Astrocyte (in vitro differentiated cells and primary cell): ENCODE results near the gene PTGES3. TPM values are rescaled to one million over a fixed set of nuclear protein-coding genes. Genes with fewer than 3 reads are reported as not detected.
"Not testable (repeated sequence)": the region's sequence is repeated elsewhere in the genome, so short reads cannot be mapped to it uniquely, and the experiment has no call there.

ENCODE experiments used
- DNase-seq: peaks from one replicate; pipeline ENCODE4 v3.0.0-alpha.2; 2010; ENCODE audit warnings: low read depth
- FAIRE-seq: peaks from 2 replicates; lab custom pipeline; 2011; peaks lifted over from hg19 to GRCh38; lab: Jason Lieb, UNC
- H2AFZ ChIP-seq: 2 replicates; pipeline ENCODE4 v1.6.0; 2012; ENCODE audit warnings: low read depth, low read length, inconsistent platforms
- H3K27ac ChIP-seq: 2 replicates; pipeline ENCODE4 v1.5.1; 2011; ENCODE audit warnings: low read depth, low read length, inconsistent platforms
- H3K27me3 ChIP-seq: 2 replicates; pipeline ENCODE4 v1.6.0; 2011; ENCODE audit warnings: low read length, inconsistent platforms; ENCODE audit not compliant: insufficient read depth
- H3K36me3 ChIP-seq: 2 replicates; pipeline ENCODE4 v1.5.1; 2011; ENCODE audit warnings: low read length, inconsistent platforms; ENCODE audit not compliant: insufficient read depth
- H3K4me1 ChIP-seq: 2 replicates; pipeline ENCODE4 v1.5.1; 2011; ENCODE audit warnings: low read length, inconsistent platforms; ENCODE audit not compliant: insufficient read depth
- H3K4me2 ChIP-seq: 2 replicates; pipeline ENCODE4 v1.6.0; 2012; ENCODE audit warnings: low read length, inconsistent platforms
- H3K4me3 ChIP-seq: 2 replicates; pipeline ENCODE4 v1.5.1; 2011; ENCODE audit warnings: low read depth, mild to moderate bottlenecking, low read length, inconsistent platforms; ENCODE audit not compliant: insufficient read depth
- H3K79me2 ChIP-seq: 2 replicates; pipeline ENCODE4 v1.6.0; 2012; ENCODE audit warnings: mild to moderate bottlenecking, low read length, inconsistent platforms; ENCODE audit not compliant: insufficient read depth
- H3K9ac ChIP-seq: 2 replicates; pipeline ENCODE4 v1.6.0; 2012; ENCODE audit warnings: mild to moderate bottlenecking, low read length, inconsistent platforms
- H3K9me3 ChIP-seq: 2 replicates; pipeline ENCODE4 v1.5.1; 2012; ENCODE audit warnings: low read depth, mild to moderate bottlenecking, low read length, inconsistent platforms; ENCODE audit not compliant: insufficient read depth
- H4K20me1 ChIP-seq: 2 replicates; pipeline ENCODE4 v1.6.0; 2012; ENCODE audit warnings: low read length, inconsistent platforms; ENCODE audit not compliant: insufficient read depth
- H3K27ac Mint-ChIP-seq: one replicate; pipeline ENCODE4 v1.8.0; 2021; ENCODE audit warnings: mild to moderate bottlenecking, mixed read lengths; ENCODE audit not compliant: unreplicated experiment
- H3K27me3 Mint-ChIP-seq: one replicate; pipeline ENCODE4 v1.8.0; 2021; ENCODE audit warnings: low read depth, mixed read lengths; ENCODE audit not compliant: unreplicated experiment
- H3K36me3 Mint-ChIP-seq: one replicate; pipeline ENCODE4 v1.8.0; 2021; ENCODE audit warnings: low read depth, mixed read lengths; ENCODE audit not compliant: unreplicated experiment
- H3K4me1 Mint-ChIP-seq: one replicate; pipeline ENCODE4 v1.8.0; 2021; ENCODE audit warnings: low read depth, mixed read lengths; ENCODE audit not compliant: unreplicated experiment
- H3K4me3 Mint-ChIP-seq: one replicate; pipeline ENCODE4 v1.8.0; 2021; ENCODE audit warnings: mild to moderate bottlenecking, moderate library complexity, mixed read lengths; ENCODE audit not compliant: unreplicated experiment
- H3K9me3 Mint-ChIP-seq: one replicate; pipeline ENCODE4 v1.8.0; 2021; ENCODE audit warnings: mild to moderate bottlenecking, mixed read lengths; ENCODE audit not compliant: unreplicated experiment
- CTCF ChIP-seq: IDR thresholded peaks from 2 replicates; pipeline ENCODE4 v1.5.1; 2011; ENCODE audit warnings: low read depth, mild to moderate bottlenecking, inconsistent platforms, low read length, moderate library complexity; ENCODE audit not compliant: insufficient read depth
- EZH2 ChIP-seq: IDR thresholded peaks from 2 replicates; pipeline ENCODE4 v1.6.1; 2012; ENCODE audit warnings: mild to moderate bottlenecking, low read length, inconsistent platforms; ENCODE audit not compliant: insufficient read depth
- total RNA-seq: library from RNA; stranded (reverse); gene quantifications from 2 replicates; pipeline ENCODE4 v1.2.1, GENCODE V29; 2021

PTGES3 gene
- total RNA-seq, 1 donor from 2014 or later: 226 TPM

DNA sequence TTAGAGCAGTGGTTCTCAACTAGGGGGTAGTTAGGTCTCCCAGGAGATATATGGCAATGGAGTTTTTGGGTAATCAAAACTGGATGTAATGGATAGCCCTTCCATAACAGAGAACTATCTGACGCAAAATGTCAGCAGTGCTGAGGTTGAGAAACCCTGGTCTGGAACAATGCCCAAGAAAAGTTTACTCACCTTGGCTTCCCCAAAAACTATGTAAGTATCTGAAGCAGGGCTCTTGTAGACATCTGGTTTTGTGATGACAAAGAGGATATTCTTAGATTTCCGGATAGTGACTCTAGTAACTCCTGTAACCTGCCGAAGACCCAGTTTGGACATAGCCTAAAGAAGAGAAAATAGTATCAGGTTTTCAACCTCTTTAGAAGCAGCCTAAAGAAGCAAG, 25.3 kb upstream of the PTGES3 start:
- no peaks in the 10 kb centered on the region for H3K9me3 ChIP-seq
- H3K36me3 ChIP-seq: peaks cover 37% of the 10 kb centered on the region
- Mint-ChIP-seq H3K27ac (no peak overlapping the region), H3K36me3 (peaks cover 34% of the 10 kb centered on the region), H3K4me1 (peaks cover 29% of the 10 kb centered on the region), H3K9me3 (no peaks in the 10 kb centered on the region), H3K27me3 (no peaks in the 10 kb centered on the region), H3K4me3 (no peak overlapping the region)
- no peak overlapping the region for H3K4me3 ChIP-seq
- H4K20me1 ChIP-seq: peaks cover 63% of the 10 kb centered on the region
- peaks cover 38% of the 10 kb centered on the region for H3K79me2 ChIP-seq
- H2AFZ ChIP-seq: no peak overlapping the region
- no peaks in the 10 kb centered on the region for H3K27me3 ChIP-seq
- H3K4me2 ChIP-seq: no peak overlapping the region
- no peak for FAIRE-seq
- peaks cover 3% of the 10 kb centered on the region for H3K4me1 ChIP-seq
- no peak for DNase-seq
- TF ChIP-seq EZH2 (no peak), CTCF (no peak)
- H3K9ac ChIP-seq: no peak overlapping the region
- no peak overlapping the region for H3K27ac ChIP-seq

DNA sequence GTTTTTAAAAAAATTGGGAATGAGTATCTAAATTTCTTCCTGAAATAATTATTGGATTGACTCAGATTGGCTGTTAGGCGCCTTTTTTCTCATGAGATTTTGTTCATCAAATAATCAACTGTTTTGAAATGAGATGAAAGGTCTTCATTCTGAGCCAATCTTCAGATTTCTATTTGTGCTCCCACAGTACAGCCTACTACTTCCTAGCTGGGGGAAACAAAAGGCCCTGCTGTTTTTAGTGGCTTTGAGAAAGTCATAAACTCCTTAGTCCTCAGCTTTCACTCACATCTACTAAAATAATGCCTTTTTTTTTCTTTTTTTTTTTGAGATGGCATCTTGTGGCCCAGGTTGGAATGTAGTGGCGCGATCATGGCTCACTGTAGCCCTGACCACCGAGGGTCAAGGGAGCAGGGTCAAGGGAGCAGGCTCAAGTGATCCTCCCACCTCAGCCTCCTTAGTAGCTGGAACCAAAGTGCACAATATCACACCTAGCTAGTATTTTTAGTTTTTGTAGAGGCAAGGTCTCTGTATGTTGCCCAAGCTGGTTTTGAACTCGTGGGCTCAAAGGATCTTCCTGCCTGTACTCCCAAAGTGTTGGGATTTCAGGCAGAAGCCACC, 21.8 kb upstream of the PTGES3 start:
- no peaks in the 10 kb centered on the region for H3K4me1 ChIP-seq
- H3K9me3 ChIP-seq: no peaks in the 10 kb centered on the region
- H3K36me3 ChIP-seq: peaks cover 28% of the 10 kb centered on the region
- H3K27me3 Mint-ChIP-seq: no peaks in the 10 kb centered on the region
- TF ChIP-seq EZH2 (no peak), CTCF (no peak)
- DNase-seq (no peak), FAIRE-seq (no peak)
- no peaks in the 10 kb centered on the region for H3K27me3 ChIP-seq
- H3K9ac ChIP-seq: no peak overlapping the region
- H3K27ac ChIP-seq: no peak overlapping the region
- H3K4me3 Mint-ChIP-seq: no peak overlapping the region
- H3K4me3 ChIP-seq: no peak overlapping the region
- no peaks in the 10 kb centered on the region for H3K9me3 Mint-ChIP-seq
- peaks cover 18% of the 10 kb centered on the region for H3K36me3 Mint-ChIP-seq
- no peak overlapping the region for H3K4me2 ChIP-seq
- H3K79me2 ChIP-seq: peaks cover 8% of the 10 kb centered on the region
- H3K27ac Mint-ChIP-seq: no peak overlapping the region
- peaks cover 6% of the 10 kb centered on the region for H3K4me1 Mint-ChIP-seq
- H4K20me1 ChIP-seq: peaks cover 32% of the 10 kb centered on the region
- no peak overlapping the region for H2AFZ ChIP-seq

GRCh38 chr12:56704522-56704921, 16.4 kb upstream of the PTGES3 start:
- H3K27me3 ChIP-seq, H3K36me3 ChIP-seq, DNase-seq, H3K9ac ChIP-seq, FAIRE-seq, H3K4me2 ChIP-seq, H3K79me2 ChIP-seq, H3K4me1 ChIP-seq, H3K4me1 Mint-ChIP-seq, H3K4me3 Mint-ChIP-seq, H3K27ac ChIP-seq, H3K9me3 Mint-ChIP-seq, H2AFZ ChIP-seq, H3K36me3 Mint-ChIP-seq, H3K27ac Mint-ChIP-seq, H3K9me3 ChIP-seq, H3K4me3 ChIP-seq, H3K27me3 Mint-ChIP-seq, H4K20me1 ChIP-seq: not testable (repeated sequence)
